ENCODE measurements around the gene CD300LF. TPM values are rescaled to one million over a fixed set of nuclear protein-coding genes. Genes with fewer than 3 reads are reported as not detected.
A peak's percentile ranks its signal among the peaks of the same experiment; 100 is the strongest.

The CD300LF gene
- total and polyA plus RNA-seq, 2 donors (not counting 1 experiment from before 2014, with no cell fraction given), result 0.52 to 1.1 TPM

DNA sequence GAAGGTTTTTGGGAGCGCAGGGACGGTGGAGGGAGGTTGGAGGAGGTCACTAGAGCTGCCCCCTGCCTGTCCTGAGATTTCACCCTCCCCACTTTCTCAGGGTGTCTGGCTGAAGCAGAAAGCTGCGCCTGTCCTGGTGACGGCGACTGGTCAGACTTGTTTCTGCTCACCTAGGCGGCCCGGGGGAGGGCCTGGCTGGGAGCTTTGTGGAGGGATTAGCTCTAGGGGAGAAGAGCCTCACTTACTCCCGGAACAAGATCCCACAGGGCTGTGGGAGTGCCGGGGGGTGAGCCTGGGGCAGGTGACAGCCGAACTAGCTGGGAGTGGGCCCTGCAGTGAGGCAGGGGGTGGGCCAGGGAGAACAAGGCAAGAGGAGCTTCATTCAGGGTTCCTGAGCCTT lies 47.2 kb upstream of the CD300LF start:
- peak overlapping the region; percentile 58 for H3K4me2 ChIP-seq (replicated peaks; ENCODE audit: low read depth, low read length, poor library complexity, severe bottlenecking)
- H3K4me1 Mint-ChIP-seq, result peaks cover 40% of the 10 kb centered on the region

More for the DNA sequence above, 47.2 kb upstream of the CD300LF start:
- intact Hi-C loops (cut with micrococcal nuclease), result loop anchor here (1.0 kb wide), 1 partner anchor 16 kb away; no protein-coding TSS in a partner anchor
- no peak for TF ChIP-seq EZH2 (IDR thresholded peaks at IDR 0.05; ENCODE audit: borderline replicate concordance, insufficient read depth, low read depth, low read length, poor library complexity, severe bottlenecking)
- TF ChIP-seq, protein P1, sequence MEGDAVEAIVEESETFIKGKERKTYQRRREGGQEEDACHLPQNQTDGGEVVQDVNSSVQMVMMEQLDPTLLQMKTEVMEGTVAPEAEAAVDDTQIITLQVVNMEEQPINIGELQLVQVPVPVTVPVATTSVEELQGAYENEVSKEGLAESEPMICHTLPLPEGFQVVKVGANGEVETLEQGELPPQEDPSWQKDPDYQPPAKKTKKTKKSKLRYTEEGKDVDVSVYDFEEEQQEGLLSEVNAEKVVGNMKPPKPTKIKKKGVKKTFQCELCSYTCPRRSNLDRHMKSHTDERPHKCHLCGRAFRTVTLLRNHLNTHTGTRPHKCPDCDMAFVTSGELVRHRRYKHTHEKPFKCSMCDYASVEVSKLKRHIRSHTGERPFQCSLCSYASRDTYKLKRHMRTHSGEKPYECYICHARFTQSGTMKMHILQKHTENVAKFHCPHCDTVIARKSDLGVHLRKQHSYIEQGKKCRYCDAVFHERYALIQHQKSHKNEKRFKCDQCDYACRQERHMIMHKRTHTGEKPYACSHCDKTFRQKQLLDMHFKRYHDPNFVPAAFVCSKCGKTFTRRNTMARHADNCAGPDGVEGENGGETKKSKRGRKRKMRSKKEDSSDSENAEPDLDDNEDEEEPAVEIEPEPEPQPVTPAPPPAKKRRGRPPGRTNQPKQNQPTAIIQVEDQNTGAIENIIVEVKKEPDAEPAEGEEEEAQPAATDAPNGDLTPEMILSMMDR (IDR thresholded peaks at IDR 0.05), result no peak
- Mint-ChIP-seq H3K4me3 (no peak overlapping the region), H3K27me3 (no peaks in the 10 kb centered on the region), H3K9me3 (ENCODE audit: insufficient read depth) (no peaks in the 10 kb centered on the region), H3K27ac (peak overlapping the region; percentile 26)
- Histone ChIP-seq H3K27ac (ENCODE audit: low read length in 2 of 2) (no peak overlapping the region), H4K20me1 (ENCODE audit: control insufficient read depth, insufficient read depth, low read length, poor library complexity, severe bottlenecking) (peaks cover 97% of the 10 kb centered on the region), H3K9ac (ENCODE audit: low read length) (no peak overlapping the region), H3K9me3 (ENCODE audit: control extremely low read depth in 1 of 3, control insufficient read depth in 2 of 3, insufficient read depth in 1 of 3, low read length in 2 of 3) (no peaks in the 10 kb centered on the region), H2AFZ (ENCODE audit: insufficient read depth, low read depth, low read length, poor library complexity, severe bottlenecking) (no peak overlapping the region), H3K4me3 (ENCODE audit: control extremely low read depth in 1 of 5, extremely low read depth in 1 of 5, insufficient read depth in 1 of 5, low read depth in 2 of 5, low read length in 4 of 5) (no peak overlapping the region), H3K79me2 (ENCODE audit: control insufficient read depth, insufficient read depth, low read length) (peaks cover 70% of the 10 kb centered on the region), H3K4me1 (ENCODE audit: control insufficient read depth in 2 of 2, insufficient read depth in 2 of 2, low read length in 2 of 2) (peaks cover 34 to 46% of the 10 kb centered on the region in 2 donors), H3K36me3 (replicated peaks in 1 of 2; ENCODE audit: control extremely low read depth in 1 of 2, control insufficient read depth in 1 of 2, extremely low read depth in 1 of 2, insufficient read depth in 2 of 2, low read length in 1 of 2) (peaks cover 0 to 20% of the 10 kb centered on the region in 2 experiments), H3K27me3 (replicated peaks in 1 of 4; ENCODE audit: control extremely low read depth in 1 of 4, control insufficient read depth in 3 of 4, insufficient read depth in 4 of 4, low read length in 3 of 4) (no peaks in the 10 kb centered on the region)
- 72% methylated on average over 7 of the region's 10 CpGs for WGBS (ENCODE audit: insufficient coverage)
- CTCF ChIA-PET, result interaction anchor here (0.7 to 7.3 kb wide), 14 partner anchors 9 to 194 kb away, joined by 3 to 40 read pairs (median 8); partner anchors contain the start of genes NAT9 and RAB37
- ATAC-seq (ENCODE audit: low read depth) (no peak), DNase-seq (no peak)
- POLR2A ChIA-PET, result interaction anchor here (0.9 to 3.2 kb wide), 4 partner anchors 10 to 23 kb away, joined by 3 to 13 read pairs (median 6); partner anchors contain the start of gene RAB37

Measured in B cell (primary cell).